ENCODE measurements around the gene MORN4. TPM values are rescaled to one million over a fixed set of nuclear protein-coding genes. Genes with fewer than 3 reads are reported as not detected.
"Not testable (repeated sequence)": the region's sequence is repeated elsewhere in the genome, so short reads cannot be mapped to it uniquely, and the experiment has no call there.

The MORN4 gene
- total RNA-seq, 1 donor from 2014 or later, result 11.3 TPM

DNA sequence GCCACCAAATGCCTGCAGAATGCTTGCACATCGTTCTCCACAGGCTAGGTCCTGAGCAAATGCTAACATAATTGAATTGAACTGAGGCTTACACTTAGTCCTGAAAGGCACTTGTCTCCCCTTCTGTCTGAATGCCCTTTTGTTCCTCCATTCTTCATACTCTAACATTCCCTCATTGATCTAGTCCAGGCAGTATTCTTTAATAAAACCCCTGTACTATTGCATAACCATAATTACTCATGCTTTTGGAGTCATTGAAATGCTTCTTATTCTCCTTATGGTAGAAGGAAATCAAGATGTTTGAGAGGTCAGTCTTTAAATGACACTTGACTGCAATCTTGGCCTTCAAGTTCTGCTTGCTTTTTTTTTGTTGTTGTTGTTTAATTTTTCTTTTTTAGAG, 14.3 kb upstream of the MORN4 start:
- Mint-ChIP-seq H3K36me3 (ENCODE audit: low read depth) (peaks cover 4% of the 10 kb centered on the region), H3K4me3 (ENCODE audit: unreplicated experiment) (no peak overlapping the region), H3K9me3 (ENCODE audit: low read depth) (no peaks in the 10 kb centered on the region), H3K27me3 (ENCODE audit: low read depth) (no peaks in the 10 kb centered on the region), H3K27ac (ENCODE audit: unreplicated experiment) (peak overlapping the region; percentile 93), H3K4me1 (ENCODE audit: low read depth) (peaks cover 45% of the 10 kb centered on the region)
- no peak for DNase-seq (ENCODE audit: low spot score)
- no peak for TF ChIP-seq CTCF (IDR thresholded peaks at IDR 0.05)

- Mint-ChIP-seq H3K4me3 (ENCODE audit: unreplicated experiment) (no peak overlapping the region), H3K27ac (ENCODE audit: unreplicated experiment) (no peak overlapping the region), H3K9me3 (ENCODE audit: low read depth) (no peaks in the 10 kb centered on the region), H3K36me3 (ENCODE audit: low read depth) (peaks cover 4% of the 10 kb centered on the region), H3K27me3 (ENCODE audit: low read depth) (no peaks in the 10 kb centered on the region), H3K4me1 (ENCODE audit: low read depth) (peaks cover 49% of the 10 kb centered on the region)
- no peak for DNase-seq (ENCODE audit: low spot score)
- TF ChIP-seq CTCF (IDR thresholded peaks at IDR 0.05), result no peak
These were observed 11.6 kb upstream of the MORN4 start for GRCh38 chr10:97644936-97645335.

GRCh38 chr10:97643441-97643985, 10.2 kb upstream of the MORN4 start:
- Mint-ChIP-seq H3K27me3 (ENCODE audit: low read depth) (no peaks in the 10 kb centered on the region), H3K9me3 (ENCODE audit: low read depth) (no peaks in the 10 kb centered on the region), H3K27ac (ENCODE audit: unreplicated experiment) (no peak overlapping the region), H3K4me1 (ENCODE audit: low read depth) (peaks cover 37% of the 10 kb centered on the region), H3K4me3 (ENCODE audit: unreplicated experiment) (no peak overlapping the region), H3K36me3 (ENCODE audit: low read depth) (peaks cover 4% of the 10 kb centered on the region)
- DNase-seq (ENCODE audit: low spot score), result no peak
- TF ChIP-seq CTCF (IDR thresholded peaks at IDR 0.05), result no peak

DNA sequence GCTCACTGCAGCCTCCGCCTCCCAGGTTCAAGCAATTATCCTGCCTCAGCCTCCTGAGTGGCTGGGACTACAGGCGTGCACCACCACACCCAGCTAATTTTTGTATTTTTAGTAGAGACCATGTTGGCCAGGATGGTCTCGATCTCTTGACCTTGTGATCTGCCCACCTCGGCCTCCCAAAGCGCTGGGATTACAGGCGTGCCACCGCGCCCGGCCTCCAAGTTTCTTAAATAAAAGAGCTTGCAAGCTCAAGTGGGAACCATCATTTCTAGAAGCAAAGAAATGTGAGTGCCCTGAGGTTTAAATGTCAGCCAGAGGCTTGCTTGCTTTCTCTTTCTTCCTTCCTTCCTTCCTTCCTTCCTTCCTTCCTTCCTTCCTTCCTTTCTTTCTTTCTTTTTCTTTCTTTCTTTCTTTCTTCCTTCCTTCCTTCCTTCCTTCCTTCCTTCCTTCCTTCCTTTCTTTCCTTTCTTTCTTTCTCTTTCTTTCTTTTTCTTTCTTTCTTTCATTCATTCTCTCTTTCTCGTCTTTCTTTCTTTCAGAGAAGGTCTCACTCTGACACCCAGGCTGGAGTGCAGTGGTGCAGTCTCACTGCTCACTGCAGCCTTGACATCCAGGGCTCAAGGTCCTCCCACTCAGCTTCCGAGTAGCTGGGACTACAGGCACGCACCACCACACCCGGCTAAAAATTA, 9.3 kb upstream of the MORN4 start:
- peak overlapping the region; percentile 98 for H3K27ac Mint-ChIP-seq (ENCODE audit: unreplicated experiment)
- DNase-seq (ENCODE audit: low spot score); H3K36me3 Mint-ChIP-seq (ENCODE audit: low read depth); H3K27me3 Mint-ChIP-seq (ENCODE audit: low read depth); H3K9me3 Mint-ChIP-seq (ENCODE audit: low read depth): not testable (repeated sequence)
- peaks cover 29% of the 10 kb centered on the region for H3K4me1 Mint-ChIP-seq (ENCODE audit: low read depth)
- peak overlapping the region; percentile 98 for H3K4me3 Mint-ChIP-seq (ENCODE audit: unreplicated experiment)

- peak; percentile 26 for TF ChIP-seq CTCF (IDR thresholded peaks at IDR 0.05)
- H3K4me1 Mint-ChIP-seq (ENCODE audit: low read depth), result peaks cover 23% of the 10 kb centered on the region
- no peak for DNase-seq (ENCODE audit: low spot score)
- no peaks in the 10 kb centered on the region for H3K27me3 Mint-ChIP-seq (ENCODE audit: low read depth)
- H3K36me3 Mint-ChIP-seq (ENCODE audit: low read depth), result peaks cover 4% of the 10 kb centered on the region
- H3K27ac Mint-ChIP-seq (ENCODE audit: unreplicated experiment), result peak overlapping the region; percentile 98
- H3K4me3 Mint-ChIP-seq (ENCODE audit: unreplicated experiment), result peak overlapping the region; percentile 98
- no peaks in the 10 kb centered on the region for H3K9me3 Mint-ChIP-seq (ENCODE audit: low read depth)
These were observed 7.8 kb upstream of the MORN4 start for GRCh38 chr10:97640868-97641811.
